ENCODE measurements around the gene SNAP91. TPM values are rescaled to one million over a fixed set of nuclear protein-coding genes. Genes with fewer than 3 reads are reported as not detected.
"Not testable (repeated sequence)": the region's sequence is repeated elsewhere in the genome, so short reads cannot be mapped to it uniquely, and the experiment has no call there.

SNAP91 gene
- total RNA-seq, 1 donor from 2014 or later, result 2.6 TPM

- Histone ChIP-seq H3K27me3 (ENCODE audit: low read depth) (no peaks in the 10 kb centered on the region), H3K9me3 (replicated peaks) (no peaks in the 10 kb centered on the region), H3K4me1 (no peaks in the 10 kb centered on the region), H3K27ac (replicated peaks) (no peak overlapping the region), H3K4me3 (no peak overlapping the region), H3K36me3 (no peaks in the 10 kb centered on the region)
- no peak for TF ChIP-seq CTCF (IDR thresholded peaks at IDR 0.05; ENCODE audit: borderline replicate concordance)
- intact Hi-C loops (cut with micrococcal nuclease), result no loop called here
- DNase-seq, result no peak
Observed at GRCh38 chr6:83685481-83685880, 23.4 kb downstream of the SNAP91 start.

GRCh38 chr6:83677791-83678190 lies 31.1 kb downstream of the SNAP91 start:
- no peak for TF ChIP-seq CTCF (IDR thresholded peaks at IDR 0.05; ENCODE audit: borderline replicate concordance)
- H3K27me3 ChIP-seq (ENCODE audit: low read depth), result no peaks in the 10 kb centered on the region
- H3K27ac ChIP-seq (replicated peaks), result no peak overlapping the region
- no peak for DNase-seq
- no peaks in the 10 kb centered on the region for H3K36me3 ChIP-seq
- intact Hi-C loops (cut with micrococcal nuclease), result no loop called here
- no peaks in the 10 kb centered on the region for H3K4me1 ChIP-seq
- H3K4me3 ChIP-seq, result no peak overlapping the region
- no peaks in the 10 kb centered on the region for H3K9me3 ChIP-seq (replicated peaks)

GRCh38 chr6:83637953-83638352 lies 70.9 kb downstream of the SNAP91 start:
- no peak overlapping the region for H3K27ac ChIP-seq (replicated peaks)
- H3K27me3 ChIP-seq (ENCODE audit: low read depth), result no peaks in the 10 kb centered on the region
- H3K36me3 ChIP-seq, result no peaks in the 10 kb centered on the region
- intact Hi-C loops (cut with micrococcal nuclease), result no loop called here
- no peaks in the 10 kb centered on the region for H3K9me3 ChIP-seq (replicated peaks)
- DNase-seq, result no peak
- H3K4me3 ChIP-seq, result no peak overlapping the region
- H3K4me1 ChIP-seq, result no peaks in the 10 kb centered on the region
- TF ChIP-seq CTCF (IDR thresholded peaks at IDR 0.05; ENCODE audit: borderline replicate concordance), result no peak

GRCh38 chr6:83636800-83637199 lies 72.1 kb downstream of the SNAP91 start:
- DNase-seq, result no peak
- no peaks in the 10 kb centered on the region for H3K36me3 ChIP-seq
- no peak for TF ChIP-seq CTCF (IDR thresholded peaks at IDR 0.05; ENCODE audit: borderline replicate concordance)
- intact Hi-C loops (cut with micrococcal nuclease), result no loop called here
- no peak overlapping the region for H3K27ac ChIP-seq (replicated peaks)
- H3K27me3 ChIP-seq (ENCODE audit: low read depth), result no peaks in the 10 kb centered on the region
- no peaks in the 10 kb centered on the region for H3K9me3 ChIP-seq (replicated peaks)
- no peaks in the 10 kb centered on the region for H3K4me1 ChIP-seq
- H3K4me3 ChIP-seq, result no peak overlapping the region

- intact Hi-C loops (cut with micrococcal nuclease), result no loop called here
- H3K9me3 ChIP-seq (replicated peaks), result no peaks in the 10 kb centered on the region
- no peaks in the 10 kb centered on the region for H3K27me3 ChIP-seq (ENCODE audit: low read depth)
- H3K4me1 ChIP-seq, result no peaks in the 10 kb centered on the region
- no peak overlapping the region for H3K27ac ChIP-seq (replicated peaks)
- no peak overlapping the region for H3K4me3 ChIP-seq
- DNase-seq, result no peak
- no peak for TF ChIP-seq CTCF (IDR thresholded peaks at IDR 0.05; ENCODE audit: borderline replicate concordance)
- no peaks in the 10 kb centered on the region for H3K36me3 ChIP-seq
Observed at GRCh38 chr6:83633609-83634008, 75.3 kb downstream of the SNAP91 start.

- no peak overlapping the region for H3K4me3 ChIP-seq
- no peak for TF ChIP-seq CTCF (IDR thresholded peaks at IDR 0.05; ENCODE audit: borderline replicate concordance)
- no peaks in the 10 kb centered on the region for H3K9me3 ChIP-seq (replicated peaks)
- H3K36me3 ChIP-seq, result no peaks in the 10 kb centered on the region
- no peaks in the 10 kb centered on the region for H3K27me3 ChIP-seq (ENCODE audit: low read depth)
- no peaks in the 10 kb centered on the region for H3K4me1 ChIP-seq
- DNase-seq, result no peak
- no peak overlapping the region for H3K27ac ChIP-seq (replicated peaks)
- intact Hi-C loops (cut with micrococcal nuclease), result no loop called here
Observed at GRCh38 chr6:83633149-83633548, 75.8 kb downstream of the SNAP91 start.

- intact Hi-C loops (cut with micrococcal nuclease); H3K4me3 ChIP-seq; H3K36me3 ChIP-seq; H3K27ac ChIP-seq (replicated peaks); H3K4me1 ChIP-seq; H3K9me3 ChIP-seq (replicated peaks); H3K27me3 ChIP-seq (ENCODE audit: low read depth); DNase-seq: not testable (repeated sequence)
Observed at GRCh38 chr6:83629908-83630307, 79.0 kb downstream of the SNAP91 start.
